Neural cell (in vitro differentiated cells): ENCODE results near the gene PPFIBP2. TPM values are rescaled to one million over a fixed set of nuclear protein-coding genes. Genes with fewer than 3 reads are reported as not detected.

Experiments
- H2AFZ ChIP-seq: fragments of 200-600, 300-800 bp; sonication (generic), shearing (Covaris generic); 2 replicates; pipeline ENCODE4 v1.6.0; 2014; ENCODE audit warnings: low read depth, mild to moderate bottlenecking, antibody characterized with exemption, low read length, moderate library complexity
- H3F3A ChIP-seq: fragments of 200-600 bp; shearing (Covaris generic); 2 replicates; pipeline ENCODE4 v1.6.1; 2016; ENCODE audit warnings: mild to moderate bottlenecking, moderate library complexity, mixed read lengths, antibody characterized with exemption, low read length; ENCODE audit not compliant: insufficient read depth, poor library complexity, severe bottlenecking
- H3K27ac ChIP-seq: fragments of 200-600, 300-800 bp; sonication (generic), shearing (Covaris generic); 2 replicates; pipeline ENCODE4 v1.5.1; 2014; ENCODE audit warnings: mild to moderate bottlenecking, low read length, moderate library complexity
- H3K27me3 ChIP-seq: fragments of 300-800, 200-600 bp; sonication (generic), shearing (Covaris generic); 2 replicates; pipeline ENCODE4 v1.6.0; 2014; ENCODE audit warnings: mild to moderate bottlenecking, low read depth, low read length, moderate library complexity; ENCODE audit not compliant: insufficient read depth
- H3K36me3 ChIP-seq: fragments of 300-800, 200-600 bp; sonication (generic), shearing (Covaris generic); 2 replicates; pipeline ENCODE4 v1.5.1; 2014; ENCODE audit warnings: mild to moderate bottlenecking, antibody characterized with exemption, low read length, moderate library complexity; ENCODE audit not compliant: insufficient read depth
- H3K4me2 ChIP-seq: fragments of 300-800, 200-600 bp; sonication (generic), shearing (Covaris generic); 2 replicates; pipeline ENCODE4 v1.6.0; 2014; ENCODE audit warnings: mild to moderate bottlenecking, low read length
- H3K4me3 ChIP-seq: fragments of 300-800, 200-600 bp; sonication (generic), shearing (Covaris generic); 2 replicates; pipeline ENCODE4 v1.5.1; 2014; ENCODE audit warnings: mild to moderate bottlenecking, low read length, moderate library complexity
- H3K79me2 ChIP-seq: fragments of 200-600 bp; shearing (Covaris generic); replicated peaks from 2 replicates; pipeline ENCODE4 v1.6.0; 2014; ENCODE audit warnings: mild to moderate bottlenecking, low read length, moderate library complexity; ENCODE audit not compliant: insufficient read depth
- H3K9ac ChIP-seq: fragments of 300-800, 200-600 bp; sonication (generic), shearing (Covaris generic); 2 replicates; pipeline ENCODE4 v1.6.1; 2016; ENCODE audit warnings: mild to moderate bottlenecking, low read length, mixed read lengths
- H3K9me2 ChIP-seq: fragments of 200-600 bp; shearing (Covaris generic); 2 replicates; pipeline ENCODE4 v1.6.1; 2016; ENCODE audit warnings: mild to moderate bottlenecking, low read length, mixed read lengths; ENCODE audit not compliant: insufficient read depth
- H3K9me3 ChIP-seq: fragments of 200-600, 300-800 bp; sonication (generic), shearing (Covaris generic); 2 replicates; pipeline ENCODE4 v1.6.1; 2016; ENCODE audit warnings: mild to moderate bottlenecking, mixed run types, low read length, moderate library complexity, mixed read lengths
- H4K20me1 ChIP-seq: fragments of 200-600 bp; shearing (Covaris generic); 2 replicates; pipeline ENCODE4 v1.6.1; 2016; ENCODE audit warnings: mild to moderate bottlenecking, mixed run types; ENCODE audit not compliant: insufficient read depth
- EP300 ChIP-seq: fragments of 450-650 bp; conservative IDR thresholded peaks from 2 replicates; pipeline ENCODE4 v1.6.1; 2014; ENCODE audit warnings: antibody characterized with exemption, mild to moderate bottlenecking, moderate library complexity; ENCODE audit not compliant: poor library complexity, severe bottlenecking
- EZH2 ChIP-seq: fragments of 200-600, 300-800 bp; shearing (Covaris generic), sonication (generic); IDR thresholded peaks from 2 replicates; pipeline ENCODE4 v1.6.1; 2014; ENCODE audit warnings: antibody characterized with exemption, low read length, borderline replicate concordance, mild to moderate bottlenecking; ENCODE audit not compliant: insufficient read depth, poor library complexity, severe bottlenecking
- MXI1 ChIP-seq: fragments of 450-650 bp; conservative IDR thresholded peaks from 2 replicates; pipeline ENCODE4 v1.6.1; 2014; ENCODE audit warnings: antibody characterized with exemption, mild to moderate bottlenecking; ENCODE audit not compliant: poor library complexity, severe bottlenecking
- POLR2AphosphoS5 ChIP-seq: IDR thresholded peaks from 2 replicates; pipeline ENCODE4 v1.6.1; 2012
- RAD21 ChIP-seq: fragments of 450-650 bp; conservative IDR thresholded peaks from 2 replicates; pipeline ENCODE4 v1.6.1; 2014; ENCODE audit warnings: antibody characterized with exemption, mild to moderate bottlenecking, moderate library complexity
- SMC3 ChIP-seq: fragments of 450-650 bp; conservative IDR thresholded peaks from 2 replicates; pipeline ENCODE4 v1.6.1; 2014; ENCODE audit warnings: antibody characterized with exemption, mild to moderate bottlenecking, moderate library complexity; ENCODE audit not compliant: poor library complexity
- TAF1 ChIP-seq: IDR thresholded peaks from 2 replicates; pipeline ENCODE4 v1.6.1; 2012; ENCODE audit warnings: low read depth
- polyA plus RNA-seq: library from polyadenylated mRNA; depleted of rRNA; stranded (reverse); fragments of >200 nt; gene quantifications from 2 replicates; pipeline ENCODE4 v1.2.3, GENCODE V29; 2014
- TF ChIP-seq, protein P1 (sequence below): fragments of 450-650 bp; IDR thresholded peaks from 2 replicates; pipeline ENCODE4 v1.5.1; 2014; ENCODE audit warnings: antibody characterized with exemption, mild to moderate bottlenecking, moderate library complexity; ENCODE audit not compliant: poor library complexity, severe bottlenecking
- TF ChIP-seq, protein P2 (sequence below): IDR thresholded peaks from 2 replicates; pipeline ENCODE4 v1.6.1; 2012; ENCODE audit warnings: borderline replicate concordance

The PPFIBP2 gene
- polyA plus RNA-seq, 1 donor from 2014 or later, result not detected

GRCh38 chr11:7490535-7490934, 23.3 kb upstream of the PPFIBP2 start:
- no peaks in the 10 kb centered on the region for H3K79me2 ChIP-seq
- no peak overlapping the region for H3K4me3 ChIP-seq
- H3K4me2 ChIP-seq, result no peak overlapping the region
- TF ChIP-seq EP300 (no peak), EZH2 (no peak), MXI1 (no peak), POLR2AphosphoS5 (no peak), SMC3 (no peak), RAD21 (no peak), TAF1 (no peak)
- TF ChIP-seq, protein P1, sequence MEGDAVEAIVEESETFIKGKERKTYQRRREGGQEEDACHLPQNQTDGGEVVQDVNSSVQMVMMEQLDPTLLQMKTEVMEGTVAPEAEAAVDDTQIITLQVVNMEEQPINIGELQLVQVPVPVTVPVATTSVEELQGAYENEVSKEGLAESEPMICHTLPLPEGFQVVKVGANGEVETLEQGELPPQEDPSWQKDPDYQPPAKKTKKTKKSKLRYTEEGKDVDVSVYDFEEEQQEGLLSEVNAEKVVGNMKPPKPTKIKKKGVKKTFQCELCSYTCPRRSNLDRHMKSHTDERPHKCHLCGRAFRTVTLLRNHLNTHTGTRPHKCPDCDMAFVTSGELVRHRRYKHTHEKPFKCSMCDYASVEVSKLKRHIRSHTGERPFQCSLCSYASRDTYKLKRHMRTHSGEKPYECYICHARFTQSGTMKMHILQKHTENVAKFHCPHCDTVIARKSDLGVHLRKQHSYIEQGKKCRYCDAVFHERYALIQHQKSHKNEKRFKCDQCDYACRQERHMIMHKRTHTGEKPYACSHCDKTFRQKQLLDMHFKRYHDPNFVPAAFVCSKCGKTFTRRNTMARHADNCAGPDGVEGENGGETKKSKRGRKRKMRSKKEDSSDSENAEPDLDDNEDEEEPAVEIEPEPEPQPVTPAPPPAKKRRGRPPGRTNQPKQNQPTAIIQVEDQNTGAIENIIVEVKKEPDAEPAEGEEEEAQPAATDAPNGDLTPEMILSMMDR, result no peak
- TF ChIP-seq, protein P2, sequence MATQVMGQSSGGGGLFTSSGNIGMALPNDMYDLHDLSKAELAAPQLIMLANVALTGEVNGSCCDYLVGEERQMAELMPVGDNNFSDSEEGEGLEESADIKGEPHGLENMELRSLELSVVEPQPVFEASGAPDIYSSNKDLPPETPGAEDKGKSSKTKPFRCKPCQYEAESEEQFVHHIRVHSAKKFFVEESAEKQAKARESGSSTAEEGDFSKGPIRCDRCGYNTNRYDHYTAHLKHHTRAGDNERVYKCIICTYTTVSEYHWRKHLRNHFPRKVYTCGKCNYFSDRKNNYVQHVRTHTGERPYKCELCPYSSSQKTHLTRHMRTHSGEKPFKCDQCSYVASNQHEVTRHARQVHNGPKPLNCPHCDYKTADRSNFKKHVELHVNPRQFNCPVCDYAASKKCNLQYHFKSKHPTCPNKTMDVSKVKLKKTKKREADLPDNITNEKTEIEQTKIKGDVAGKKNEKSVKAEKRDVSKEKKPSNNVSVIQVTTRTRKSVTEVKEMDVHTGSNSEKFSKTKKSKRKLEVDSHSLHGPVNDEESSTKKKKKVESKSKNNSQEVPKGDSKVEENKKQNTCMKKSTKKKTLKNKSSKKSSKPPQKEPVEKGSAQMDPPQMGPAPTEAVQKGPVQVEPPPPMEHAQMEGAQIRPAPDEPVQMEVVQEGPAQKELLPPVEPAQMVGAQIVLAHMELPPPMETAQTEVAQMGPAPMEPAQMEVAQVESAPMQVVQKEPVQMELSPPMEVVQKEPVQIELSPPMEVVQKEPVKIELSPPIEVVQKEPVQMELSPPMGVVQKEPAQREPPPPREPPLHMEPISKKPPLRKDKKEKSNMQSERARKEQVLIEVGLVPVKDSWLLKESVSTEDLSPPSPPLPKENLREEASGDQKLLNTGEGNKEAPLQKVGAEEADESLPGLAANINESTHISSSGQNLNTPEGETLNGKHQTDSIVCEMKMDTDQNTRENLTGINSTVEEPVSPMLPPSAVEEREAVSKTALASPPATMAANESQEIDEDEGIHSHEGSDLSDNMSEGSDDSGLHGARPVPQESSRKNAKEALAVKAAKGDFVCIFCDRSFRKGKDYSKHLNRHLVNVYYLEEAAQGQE, result no peak
- no peaks in the 10 kb centered on the region for H3K9me3 ChIP-seq
- H3K27ac ChIP-seq, result no peak overlapping the region
- no peak overlapping the region for H3K9ac ChIP-seq
- H2AFZ ChIP-seq, result no peak overlapping the region
- no peaks in the 10 kb centered on the region for H4K20me1 ChIP-seq
- H3K27me3 ChIP-seq, result no peaks in the 10 kb centered on the region
- H3K9me2 ChIP-seq, result no peaks in the 10 kb centered on the region
- no peaks in the 10 kb centered on the region for H3K36me3 ChIP-seq
- H3F3A ChIP-seq, result no peaks in the 10 kb centered on the region

GRCh38 chr11:7492253-7492652, 21.5 kb upstream of the PPFIBP2 start:
- no peak for TF ChIP-seq SMC3
- TF ChIP-seq EP300, result no peak
- TF ChIP-seq POLR2AphosphoS5, result no peak
- no peak for TF ChIP-seq EZH2
- TF ChIP-seq, protein P2, result no peak
- no peak for TF ChIP-seq RAD21
- TF ChIP-seq TAF1, result no peak
- TF ChIP-seq, protein P1, result no peak
- no peak for TF ChIP-seq MXI1
- Histone ChIP-seq H3K79me2 (no peaks in the 10 kb centered on the region), H3K9ac (no peak overlapping the region)

More at GRCh38 chr11:7492253-7492652, 21.5 kb upstream of the PPFIBP2 start:
- Histone ChIP-seq H4K20me1 (no peaks in the 10 kb centered on the region), H3K36me3 (no peaks in the 10 kb centered on the region), H3K9me2 (no peaks in the 10 kb centered on the region), H3K4me3 (no peak overlapping the region), H3K27me3 (no peaks in the 10 kb centered on the region), H3K9me3 (no peaks in the 10 kb centered on the region), H3F3A (no peaks in the 10 kb centered on the region), H3K4me2 (no peak overlapping the region), H3K27ac (no peak overlapping the region), H2AFZ (no peak overlapping the region)
